Fibroblast of the aortic adventitia (primary cell): ENCODE measurements around the gene CD38. TPM values are rescaled to one million over a fixed set of nuclear protein-coding genes. Genes with fewer than 3 reads are reported as not detected.

ENCODE experiments used
- DNase-seq: peaks from one replicate; pipeline ENCODE4 v3.0.0-alpha.2; 2010; ENCODE audit warnings: low read depth
- H3K4me3 ChIP-seq: 2 replicates; pipeline ENCODE4 v1.5.1; 2011; ENCODE audit warnings: low read depth, mild to moderate bottlenecking, control low read depth, low read length, moderate library complexity
- total RNA-seq: library from RNA; depleted of rRNA; stranded (reverse); fragments of >200 nt; gene quantifications from 2 replicates; pipeline ENCODE4 v1.2.3, GENCODE V29; 2012; ENCODE audit warnings: low replicate concordance
- TF ChIP-seq, protein P1 (sequence below): IDR thresholded peaks from 2 replicates; pipeline ENCODE4 v1.5.1; 2011; ENCODE audit warnings: mild to moderate bottlenecking, low read length, control low read depth, inconsistent platforms; ENCODE audit not compliant: insufficient read depth

CD38 gene
- total RNA-seq, 1 donor = not detected

DNA sequence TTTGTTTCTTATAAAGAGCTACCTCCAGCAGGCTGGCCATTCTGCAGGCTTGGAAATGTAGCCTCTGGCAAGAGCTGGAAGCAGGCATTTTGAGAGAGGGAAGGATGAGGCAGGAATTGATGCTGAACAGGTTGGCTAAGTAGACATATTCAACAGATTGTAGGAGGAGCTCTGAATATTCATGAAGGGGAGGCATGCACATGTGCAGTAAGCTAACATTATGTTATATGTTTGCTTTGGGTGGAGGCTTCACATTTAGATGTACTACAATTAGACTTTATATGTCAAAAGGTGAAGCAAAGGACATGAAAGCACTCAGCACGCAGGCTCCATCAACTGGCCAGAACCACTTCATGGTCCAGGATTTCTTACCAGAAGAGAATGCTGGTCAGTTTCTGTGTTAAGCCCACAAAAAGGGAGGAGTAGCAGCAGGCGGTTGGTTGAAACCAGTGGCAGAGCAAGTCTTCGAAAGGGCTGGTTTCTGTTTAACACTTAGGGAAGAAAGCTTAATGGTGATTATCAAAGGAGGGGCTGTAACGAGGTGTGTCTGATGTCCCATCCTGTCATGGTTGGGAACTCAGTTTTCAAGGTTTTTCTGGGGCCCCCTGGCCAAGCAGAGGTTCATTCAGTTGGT is 105.6 kb downstream of the CD38 start:
- no peak for DNase-seq
- H3K4me3 ChIP-seq = no peak overlapping the region
- TF ChIP-seq, protein P1, sequence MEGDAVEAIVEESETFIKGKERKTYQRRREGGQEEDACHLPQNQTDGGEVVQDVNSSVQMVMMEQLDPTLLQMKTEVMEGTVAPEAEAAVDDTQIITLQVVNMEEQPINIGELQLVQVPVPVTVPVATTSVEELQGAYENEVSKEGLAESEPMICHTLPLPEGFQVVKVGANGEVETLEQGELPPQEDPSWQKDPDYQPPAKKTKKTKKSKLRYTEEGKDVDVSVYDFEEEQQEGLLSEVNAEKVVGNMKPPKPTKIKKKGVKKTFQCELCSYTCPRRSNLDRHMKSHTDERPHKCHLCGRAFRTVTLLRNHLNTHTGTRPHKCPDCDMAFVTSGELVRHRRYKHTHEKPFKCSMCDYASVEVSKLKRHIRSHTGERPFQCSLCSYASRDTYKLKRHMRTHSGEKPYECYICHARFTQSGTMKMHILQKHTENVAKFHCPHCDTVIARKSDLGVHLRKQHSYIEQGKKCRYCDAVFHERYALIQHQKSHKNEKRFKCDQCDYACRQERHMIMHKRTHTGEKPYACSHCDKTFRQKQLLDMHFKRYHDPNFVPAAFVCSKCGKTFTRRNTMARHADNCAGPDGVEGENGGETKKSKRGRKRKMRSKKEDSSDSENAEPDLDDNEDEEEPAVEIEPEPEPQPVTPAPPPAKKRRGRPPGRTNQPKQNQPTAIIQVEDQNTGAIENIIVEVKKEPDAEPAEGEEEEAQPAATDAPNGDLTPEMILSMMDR = no peak

DNA sequence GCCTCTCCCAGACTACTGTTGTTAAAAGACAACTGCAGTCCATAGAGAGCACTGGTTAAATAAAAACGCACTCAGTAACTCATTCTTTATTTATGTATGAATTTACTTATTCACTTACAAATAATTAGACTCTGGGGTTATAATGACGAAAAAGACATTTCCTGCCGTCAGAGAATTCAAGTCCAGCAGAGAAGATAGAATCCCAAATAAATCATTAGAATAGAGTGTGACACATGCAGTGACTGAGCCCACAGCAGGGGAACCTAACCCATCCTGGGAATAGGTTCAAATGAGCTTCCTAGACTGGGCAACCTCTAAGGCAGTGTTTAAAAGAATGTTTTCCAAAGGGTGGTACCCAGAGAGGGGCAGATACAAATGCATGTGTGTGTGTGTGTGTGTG is 106.5 kb downstream of the CD38 start:
- no peak overlapping the region for H3K4me3 ChIP-seq
- TF ChIP-seq, protein P1 = no peak
- DNase-seq = no peak

DNA sequence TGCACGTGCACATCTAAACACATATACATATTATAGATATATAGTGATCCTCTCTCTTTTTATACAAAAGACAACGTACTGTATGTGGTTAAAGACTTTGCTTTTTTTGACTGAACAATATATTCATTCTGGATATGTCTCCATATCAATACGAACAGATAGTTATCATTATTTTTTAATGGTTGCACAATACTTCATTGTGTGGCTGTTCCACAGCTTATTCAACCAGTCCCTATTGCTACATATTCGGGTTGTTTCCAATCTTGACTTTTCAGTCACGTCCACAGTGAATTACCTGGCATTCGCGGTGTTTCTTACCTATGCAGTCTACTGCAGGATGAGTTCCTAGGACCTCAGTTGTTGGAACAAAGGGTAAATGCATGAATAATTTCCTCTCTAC is 107.3 kb downstream of the CD38 start:
- DNase-seq = no peak
- no peak overlapping the region for H3K4me3 ChIP-seq
- TF ChIP-seq, protein P1 = no peak

DNA sequence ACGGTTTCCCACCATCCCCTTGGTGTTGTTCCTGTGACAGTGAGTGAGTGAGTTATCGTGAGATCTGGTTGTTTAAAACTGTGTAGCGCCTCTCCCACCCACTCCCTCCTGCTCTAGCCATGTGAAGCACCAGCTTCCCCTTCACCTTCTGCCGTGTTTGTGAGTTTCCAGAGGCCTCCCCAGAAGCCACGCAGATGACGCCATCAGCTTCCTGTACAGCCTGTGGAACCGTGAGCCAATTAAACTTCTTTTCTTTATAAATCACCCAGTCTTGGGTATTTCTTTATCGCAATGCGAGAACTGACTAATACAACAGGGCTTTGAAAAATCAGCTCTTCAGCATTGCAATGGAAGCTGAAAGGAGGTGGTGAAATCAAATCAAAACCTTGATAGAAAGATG is 110.4 kb downstream of the CD38 start:
- TF ChIP-seq, protein P1 = no peak
- H3K4me3 ChIP-seq = no peak overlapping the region
- DNase-seq = no peak

DNA sequence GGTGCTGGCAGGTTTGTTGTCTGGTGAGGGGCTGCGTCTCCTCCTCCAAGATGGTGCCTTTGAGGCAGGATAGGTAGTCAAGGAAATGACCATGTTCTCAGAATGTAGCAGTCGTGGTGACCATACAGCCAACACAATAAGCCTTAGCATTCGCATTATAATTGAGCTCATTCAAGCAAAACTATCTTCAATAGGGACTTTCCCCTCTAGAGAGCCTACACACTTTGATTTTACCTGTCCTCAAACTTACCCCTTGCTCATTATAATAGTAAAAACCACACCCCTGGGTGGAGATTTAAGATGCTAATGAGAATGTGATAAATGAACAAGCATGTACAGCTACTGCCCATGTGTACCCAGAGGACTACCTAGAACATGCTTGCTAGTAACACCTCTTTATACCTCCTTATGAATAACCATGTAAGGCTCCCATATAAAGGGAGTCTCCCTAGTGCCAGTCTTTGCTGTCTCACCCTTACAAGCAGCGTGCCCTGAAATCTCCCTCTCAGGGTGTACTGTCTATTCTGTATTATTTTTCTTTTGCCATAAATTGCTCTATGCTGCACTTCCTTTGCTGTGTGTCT is 112.2 kb downstream of the CD38 start:
- TF ChIP-seq, protein P1 = no peak

DNA sequence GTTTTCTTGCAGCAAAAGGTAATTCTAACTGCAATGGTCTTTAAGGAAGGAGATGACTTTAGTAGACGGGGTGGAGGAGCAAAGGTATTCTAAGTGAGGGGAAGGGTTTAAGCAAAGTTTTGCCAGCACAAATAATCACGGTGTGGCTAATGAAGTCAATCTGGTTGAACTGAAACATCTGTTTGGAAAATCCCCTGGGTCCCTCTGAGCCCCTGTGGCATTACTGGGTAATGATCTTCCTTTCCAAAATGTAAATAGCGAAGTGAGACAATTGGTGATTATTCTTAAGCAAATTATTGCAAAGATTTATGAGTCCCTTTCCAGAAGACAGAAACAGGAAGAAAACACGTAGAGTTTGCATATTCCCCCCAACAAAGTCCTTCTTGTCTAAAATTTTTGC is 113.2 kb downstream of the CD38 start:
- no peak for DNase-seq
- TF ChIP-seq, protein P1 = no peak
- no peak overlapping the region for H3K4me3 ChIP-seq

More for the DNA sequence above, 112.2 kb downstream of the CD38 start:
- DNase-seq = no peak
- H3K4me3 ChIP-seq = no peak overlapping the region

DNA sequence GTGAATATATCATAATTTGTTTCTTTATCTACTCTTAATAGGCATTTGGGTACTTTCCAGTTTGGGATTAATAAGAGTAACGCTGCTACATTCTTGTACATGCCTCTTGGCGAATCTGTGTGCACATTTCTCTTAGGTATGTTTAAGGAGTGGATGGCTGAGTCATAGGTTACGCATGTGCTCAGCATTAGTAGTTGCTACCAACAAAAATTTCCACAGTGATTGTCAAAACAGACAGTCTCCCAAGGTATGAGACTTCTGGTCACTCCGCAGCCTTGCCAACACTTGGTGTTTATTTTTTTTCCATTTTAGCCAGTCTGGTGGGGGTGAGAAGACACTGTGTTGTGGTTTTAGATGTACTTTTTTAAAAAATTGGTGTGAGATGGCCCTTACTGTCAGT is 115.8 kb downstream of the CD38 start:
- H3K4me3 ChIP-seq = no peak overlapping the region
- peak; percentile 91 for DNase-seq
- TF ChIP-seq, protein P1 = no peak
